Upper lobe of right lung (tissue), 1 donor: ENCODE measurements around the gene PMAIP1. TPM values are rescaled to one million over a fixed set of nuclear protein-coding genes. Genes with fewer than 3 reads are reported as not detected.

Experiments
- ATAC-seq: fragments of 200-7000 bp; cut with Tn5 transposase; one replicate; pipeline ENCODE4 v1.9.1; 2020; ENCODE audit warnings: mild to moderate bottlenecking, moderate library complexity
- DNase-seq: peaks from one replicate; pipeline ENCODE4 v3.0.0-alpha.2; 2020
- H3K27ac ChIP-seq: fragments of 200-600 bp; one replicate; pipeline ENCODE4 v1.8.0; 2022
- H3K27me3 ChIP-seq: fragments of 200-600 bp; one replicate; pipeline ENCODE4 v1.8.0; 2022; ENCODE audit warnings: mild to moderate bottlenecking
- H3K36me3 ChIP-seq: fragments of 200-600 bp; one replicate; pipeline ENCODE4 v1.8.0; 2022
- H3K4me1 ChIP-seq: fragments of 200-600 bp; one replicate; pipeline ENCODE4 v1.8.0; 2022
- H3K4me3 ChIP-seq: fragments of 200-600 bp; one replicate; pipeline ENCODE4 v1.8.0; 2022; ENCODE audit warnings: mild to moderate bottlenecking
- H3K9me3 ChIP-seq: fragments of 200-600 bp; one replicate; pipeline ENCODE4 v1.8.0; 2022
- intact Hi-C: fragments of 100-400 bp; cut with DNase I; formaldehyde crosslinking; loops from one replicate; pipeline ENCODE4 v1.11.0; 2022
- total RNA-seq: library from RNA; stranded (reverse); fragmentation: NEBNext Ultra II Directional; extraction: Animal tissue kit (Norgen Biotek cat#: 25700); gene quantifications from one replicate; pipeline ENCODE4 v1.2.1, GENCODE V29; 2021
- TF ChIP-seq, protein P1 (sequence below): fragments of 200-600 bp; IDR thresholded peaks from one replicate; pipeline ENCODE4 v1.8.0; 2022; ENCODE audit warnings: antibody characterized with exemption
- donor health status: DM: no; HTN: yes; CAD: no; lungs with severe emphysema.

PMAIP1 gene
- total RNA-seq, 1 donor from 2014 or later = 3.1 TPM

DNA sequence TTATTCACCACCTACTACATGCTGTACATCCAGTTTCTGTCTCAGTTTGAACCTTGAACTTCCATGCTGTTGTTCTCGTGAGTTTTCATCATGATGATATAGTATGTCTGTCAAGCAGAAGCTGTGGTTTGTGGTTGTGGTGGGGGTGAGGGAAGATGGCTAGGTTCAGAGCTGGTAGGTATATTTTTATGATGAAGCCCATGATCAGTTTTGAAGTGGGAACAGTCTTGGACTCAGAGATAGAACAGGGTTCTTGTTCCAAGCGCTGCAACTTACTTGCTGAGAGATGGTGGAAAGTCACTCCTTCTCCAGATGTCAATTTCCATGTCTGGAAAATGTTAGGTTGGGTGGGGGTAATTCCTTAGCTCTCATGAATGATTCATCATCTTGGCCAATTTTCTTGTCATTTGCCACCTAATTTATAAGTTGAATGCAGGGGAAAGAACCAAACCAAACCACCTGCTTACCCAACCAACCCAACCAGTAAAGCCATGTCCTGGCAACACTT is 21.6 kb downstream of the PMAIP1 start:
- TF ChIP-seq, protein P1, sequence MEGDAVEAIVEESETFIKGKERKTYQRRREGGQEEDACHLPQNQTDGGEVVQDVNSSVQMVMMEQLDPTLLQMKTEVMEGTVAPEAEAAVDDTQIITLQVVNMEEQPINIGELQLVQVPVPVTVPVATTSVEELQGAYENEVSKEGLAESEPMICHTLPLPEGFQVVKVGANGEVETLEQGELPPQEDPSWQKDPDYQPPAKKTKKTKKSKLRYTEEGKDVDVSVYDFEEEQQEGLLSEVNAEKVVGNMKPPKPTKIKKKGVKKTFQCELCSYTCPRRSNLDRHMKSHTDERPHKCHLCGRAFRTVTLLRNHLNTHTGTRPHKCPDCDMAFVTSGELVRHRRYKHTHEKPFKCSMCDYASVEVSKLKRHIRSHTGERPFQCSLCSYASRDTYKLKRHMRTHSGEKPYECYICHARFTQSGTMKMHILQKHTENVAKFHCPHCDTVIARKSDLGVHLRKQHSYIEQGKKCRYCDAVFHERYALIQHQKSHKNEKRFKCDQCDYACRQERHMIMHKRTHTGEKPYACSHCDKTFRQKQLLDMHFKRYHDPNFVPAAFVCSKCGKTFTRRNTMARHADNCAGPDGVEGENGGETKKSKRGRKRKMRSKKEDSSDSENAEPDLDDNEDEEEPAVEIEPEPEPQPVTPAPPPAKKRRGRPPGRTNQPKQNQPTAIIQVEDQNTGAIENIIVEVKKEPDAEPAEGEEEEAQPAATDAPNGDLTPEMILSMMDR = no peak
- intact Hi-C loops = no loop called here

DNA sequence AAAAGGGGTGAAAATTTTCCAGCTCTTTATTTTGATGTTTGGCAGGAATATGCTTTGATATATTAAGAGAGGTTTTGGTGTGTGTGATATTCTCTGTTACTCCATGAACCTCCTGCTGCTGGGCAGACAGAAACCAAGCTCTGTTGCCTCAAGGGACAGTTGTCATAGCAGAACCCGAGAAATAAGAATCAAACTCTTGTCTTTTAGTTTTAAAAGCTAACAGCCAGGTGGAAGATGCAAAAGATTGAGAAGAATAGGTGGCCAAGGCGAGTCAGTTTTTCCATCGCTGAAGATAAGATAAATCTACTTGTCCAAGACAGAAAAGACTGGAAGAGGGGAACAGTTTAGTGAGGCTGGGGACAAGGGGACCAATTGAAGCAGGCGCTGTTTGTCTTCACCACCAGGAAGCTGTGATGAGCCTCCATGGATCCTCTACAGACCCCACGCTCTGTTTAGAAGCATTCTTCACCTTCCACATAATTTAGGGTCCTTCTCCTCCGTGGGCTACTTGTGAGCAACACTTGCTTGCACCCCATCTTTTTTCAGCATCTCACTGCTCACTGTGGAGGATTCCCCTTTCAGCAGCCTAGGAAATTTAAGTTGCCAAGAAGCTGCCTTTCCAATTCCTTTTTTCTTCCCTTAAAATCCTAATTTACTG is 23.9 kb downstream of the PMAIP1 start:
- intact Hi-C loops = no loop called here
- no peaks in the 10 kb centered on the region for H3K4me1 ChIP-seq
- H3K27ac ChIP-seq = no peak overlapping the region
- H3K9me3 ChIP-seq = no peaks in the 10 kb centered on the region
- H3K27me3 ChIP-seq = no peaks in the 10 kb centered on the region
- TF ChIP-seq, protein P1 = no peak
- no peak for ATAC-seq
- DNase-seq = no peak
- H3K36me3 ChIP-seq = no peaks in the 10 kb centered on the region
- no peak overlapping the region for H3K4me3 ChIP-seq

More for the DNA sequence above, 21.6 kb downstream of the PMAIP1 start:
- no peaks in the 10 kb centered on the region for H3K27me3 ChIP-seq
- peaks cover 2% of the 10 kb centered on the region for H3K4me1 ChIP-seq
- no peak overlapping the region for H3K27ac ChIP-seq
- H3K36me3 ChIP-seq = no peaks in the 10 kb centered on the region
- ATAC-seq (peak; percentile 47), DNase-seq (no peak)
- H3K4me3 ChIP-seq = no peak overlapping the region
- no peaks in the 10 kb centered on the region for H3K9me3 ChIP-seq

DNA sequence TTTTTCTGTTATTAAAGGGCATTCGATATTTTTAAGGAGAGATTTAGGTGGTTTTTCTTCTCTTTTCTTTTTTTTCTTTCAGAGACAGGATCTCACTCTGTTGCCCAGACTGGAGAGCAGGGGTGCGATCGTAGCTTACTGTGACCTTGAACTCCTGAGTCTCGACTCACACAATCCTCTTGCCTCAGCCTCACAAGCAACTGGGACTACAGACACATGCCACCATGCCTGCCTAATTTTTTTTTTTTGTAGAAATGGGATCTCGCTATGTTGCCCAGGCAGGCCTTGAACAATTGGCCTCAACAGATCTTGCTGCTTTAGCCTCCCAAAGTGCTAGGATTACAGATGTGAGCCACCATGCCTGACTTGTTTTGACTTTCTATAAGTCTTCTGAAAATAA is 26.3 kb downstream of the PMAIP1 start:
- no peak overlapping the region for H3K27ac ChIP-seq
- TF ChIP-seq, protein P1 = no peak
- H3K27me3 ChIP-seq = no peaks in the 10 kb centered on the region
- intact Hi-C loops = no loop called here
- DNase-seq = no peak
- H3K36me3 ChIP-seq = no peaks in the 10 kb centered on the region
- no peak overlapping the region for H3K4me3 ChIP-seq
- ATAC-seq = no peak
- no peaks in the 10 kb centered on the region for H3K4me1 ChIP-seq
- H3K9me3 ChIP-seq = no peaks in the 10 kb centered on the region

DNA sequence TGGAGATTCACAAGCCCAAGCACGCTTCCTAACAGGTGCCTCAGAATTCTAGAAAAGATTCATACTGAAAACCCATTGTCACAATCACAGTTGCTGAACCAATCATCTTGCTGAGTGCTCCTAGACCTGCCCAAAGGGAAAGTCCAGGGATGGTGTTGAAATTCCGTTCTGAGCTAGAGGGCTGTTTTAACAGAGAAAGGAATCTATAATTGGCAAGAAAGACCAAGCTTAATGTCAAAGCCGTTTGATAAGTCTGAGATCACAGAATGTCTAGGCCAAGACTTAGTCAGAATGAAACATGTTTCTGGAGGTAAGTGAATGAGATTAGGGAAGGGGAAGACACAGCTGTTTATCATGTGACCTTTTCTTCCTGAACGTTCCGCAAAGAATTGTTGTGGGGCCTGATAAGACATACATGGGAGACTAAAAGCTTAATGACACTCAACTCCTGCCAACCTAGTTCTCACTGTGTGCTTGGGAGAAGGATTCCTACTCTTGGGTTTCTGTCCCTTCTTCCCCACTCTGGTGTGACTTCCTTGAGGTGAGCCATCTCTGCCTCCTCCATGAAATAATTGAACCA is 27.5 kb downstream of the PMAIP1 start:
- no peaks in the 10 kb centered on the region for H3K27me3 ChIP-seq
- no peaks in the 10 kb centered on the region for H3K4me1 ChIP-seq
- H3K4me3 ChIP-seq = no peak overlapping the region
- H3K36me3 ChIP-seq = no peaks in the 10 kb centered on the region
- TF ChIP-seq, protein P1 = no peak
- no peak for ATAC-seq
- intact Hi-C loops = no loop called here
- no peaks in the 10 kb centered on the region for H3K9me3 ChIP-seq
- H3K27ac ChIP-seq = no peak overlapping the region
- DNase-seq = no peak

DNA sequence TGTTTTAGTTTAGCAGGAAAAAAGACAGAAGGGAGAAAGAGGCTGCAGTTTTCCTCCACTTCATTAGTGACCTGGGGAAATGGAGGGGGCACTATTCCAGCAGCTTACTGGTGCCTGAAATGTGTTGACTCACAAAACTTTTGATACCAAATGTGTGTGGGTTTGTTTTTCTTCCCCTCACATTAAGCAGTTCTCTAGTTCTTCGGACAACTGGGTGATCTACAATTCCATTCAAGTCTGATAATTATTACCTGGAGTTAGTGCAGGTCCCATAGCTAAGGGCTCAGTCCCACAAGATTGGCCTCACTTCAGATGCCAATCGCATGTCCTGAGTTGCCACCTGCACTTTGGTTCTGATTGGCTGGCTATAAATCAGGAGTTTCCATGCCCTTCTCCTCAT is 28.4 kb downstream of the PMAIP1 start:
- ATAC-seq = no peak
- no peak for DNase-seq
- H3K4me1 ChIP-seq = no peaks in the 10 kb centered on the region
- H3K4me3 ChIP-seq = no peak overlapping the region
- H3K27me3 ChIP-seq = no peaks in the 10 kb centered on the region
- H3K9me3 ChIP-seq = no peaks in the 10 kb centered on the region
- intact Hi-C loops = no loop called here
- TF ChIP-seq, protein P1 = no peak
- no peaks in the 10 kb centered on the region for H3K36me3 ChIP-seq
- no peak overlapping the region for H3K27ac ChIP-seq
